HepG2 (cell line): ENCODE measurements around the gene EPB41L2. TPM values are rescaled to one million over a fixed set of nuclear protein-coding genes. Genes with fewer than 3 reads are reported as not detected.

Source experiments
- ATAC-seq: fragments of 200-7000 bp; cut with Tn5 transposase; 3 replicates; pipeline ENCODE4 v1.9.1; 2020; ENCODE audit warnings: mild to moderate bottlenecking, moderate library complexity
- BruUV-seq: library from RNA; stranded (reverse); fragments of 400-500 nt; replicated peaks from 2 replicates; lab custom pipeline; 2021; lab: Mats Ljungman, UMichigan
- CTCF ChIA-PET: fragments of 300-600 bp; formaldehyde crosslinking; extraction: SDS; loops from one replicate; lab custom pipeline; 2021; ENCODE audit warnings: low total read pairs, inconsistent platforms, low intra/inter-chr PET ratio; lab: Yijun Ruan, JAX
- POLR2A ChIA-PET: fragments of 350-600 bp; sonication (Branson Sonifier 250); formaldehyde crosslinking; loops from one replicate; lab custom pipeline; 2020; ENCODE audit warnings: antibody characterized with exemption, inconsistent platforms; lab: Yijun Ruan, JAX
- DNase-seq: peaks from one replicate; pipeline ENCODE4 v3.0.0-alpha.2; 2015; ENCODE audit warnings: low spot score
- FAIRE-seq: peaks from 3 replicates; lab custom pipeline; 2011; peaks lifted over from hg19 to GRCh38; lab: Jason Lieb, UNC
- H2AFZ ChIP-seq: one replicate; pipeline ENCODE4 v1.6.1; 2011; ENCODE audit warnings: low read length, inconsistent platforms
- H3K27ac ChIP-seq: fragments of 300-600 bp; 3 replicates; pipeline ENCODE4 v1.8.0; 2011; ENCODE audit warnings: mixed run types, mild to moderate bottlenecking, mixed read lengths, low read length, inconsistent platforms; ENCODE audit not compliant: insufficient read depth; ENCODE audit errors: extremely low read length
- H3K27me3 ChIP-seq, 2 experiments: fragments of 200-600 bp in 1 of 2; 2 replicates in 1 of 2; 3 replicates in 1 of 2; pipeline versions ENCODE4 v1.6.0 to v1.8.0; 2011; ENCODE audit warnings: low read length in 2 of 2, mild to moderate bottlenecking in 2 of 2, moderate library complexity in 2 of 2, inconsistent platforms in 1 of 2; ENCODE audit not compliant: insufficient read depth in 2 of 2, control insufficient read depth in 1 of 2
- H3K36me3 ChIP-seq, 2 experiments: fragments of 200-600 bp in 1 of 2; replicated peaks in 1 of 2; 2 replicates in 1 of 2; 3 replicates in 1 of 2; pipeline versions ENCODE4 v1.5.1 to v1.8.0; 2011; ENCODE audit warnings: low read length in 2 of 2, inconsistent platforms in 1 of 2; ENCODE audit not compliant: insufficient read depth in 2 of 2, control insufficient read depth in 1 of 2
- H3K4me1 ChIP-seq: 2 replicates; pipeline ENCODE4 v1.5.1; 2012; ENCODE audit warnings: low read length, inconsistent platforms; ENCODE audit not compliant: insufficient read depth
- H3K4me2 ChIP-seq: 2 replicates; pipeline ENCODE4 v1.6.0; 2011; ENCODE audit warnings: low read depth, low read length, inconsistent platforms
- H3K4me3 ChIP-seq, 3 experiments: fragments of 200-600 bp in 1 of 3; sonication (generic), shearing (Covaris generic) in 1 of 3; replicated peaks in 1 of 3; 2 replicates each; pipeline ENCODE4 v1.5.1; 2011 to 2016; ENCODE audit warnings: low read length in 3 of 3, inconsistent platforms in 2 of 3, low read depth in 2 of 3, mild to moderate bottlenecking in 2 of 3, control low read depth in 1 of 3, mixed read lengths in 1 of 3; ENCODE audit not compliant: insufficient read depth in 1 of 3
- H3K79me2 ChIP-seq: one replicate; pipeline ENCODE4 v1.6.1; 2011; ENCODE audit warnings: low read length, inconsistent platforms; ENCODE audit not compliant: insufficient read depth
- H3K9ac ChIP-seq: 2 replicates; pipeline ENCODE4 v1.6.0; 2011; ENCODE audit warnings: mild to moderate bottlenecking, low read depth, low read length, inconsistent platforms; ENCODE audit not compliant: insufficient read depth
- H3K9me3 ChIP-seq: 2 replicates; pipeline ENCODE4 v1.5.1; 2012; ENCODE audit warnings: mild to moderate bottlenecking, low read length
- H4K20me1 ChIP-seq: 2 replicates; pipeline ENCODE4 v1.6.0; 2011; ENCODE audit warnings: inconsistent platforms, mild to moderate bottlenecking, low read length, moderate library complexity; ENCODE audit not compliant: insufficient read depth
- CAMTA2 ChIP-seq: sonication (generic); formaldehyde crosslinking; IDR thresholded peaks from 2 replicates; pipeline ENCODE4 v1.4.0; 2020; ENCODE audit warnings: mild to moderate bottlenecking, missing genetic modification reagents, borderline replicate concordance
- HDAC2 ChIP-seq: sonication (generic); formaldehyde crosslinking; IDR thresholded peaks from 2 replicates; pipeline ENCODE4 v1.4.0; 2020; ENCODE audit warnings: missing genetic modification reagents
- HINFP ChIP-seq: sonication (generic); formaldehyde crosslinking; IDR thresholded peaks from 2 replicates; pipeline ENCODE4 v1.4.0; 2020; ENCODE audit warnings: low read depth, mild to moderate bottlenecking, missing genetic modification reagents
- IKZF1 ChIP-seq: fragments of 450-650 bp; IDR thresholded peaks from 2 replicates; pipeline ENCODE4 v1.7.1; 2016
- KLF6 ChIP-seq: IDR thresholded peaks from 2 replicates; pipeline ENCODE4 v1.8.0; 2016; ENCODE audit warnings: missing biosample characterization, missing genetic modification reagents
- KMT2B ChIP-seq: IDR thresholded peaks from 2 replicates; pipeline ENCODE4 v1.6.1; 2016; ENCODE audit warnings: missing genetic modification reagents, missing compliant biosample characterization
- NR2C2 ChIP-seq: sonication (generic); formaldehyde crosslinking; IDR thresholded peaks from 2 replicates; pipeline ENCODE4 v1.4.0; 2020; ENCODE audit warnings: missing genetic modification reagents, mild to moderate bottlenecking, moderate library complexity, borderline replicate concordance
- RAD21 ChIP-seq: fragments of 450-650 bp; formaldehyde crosslinking; IDR thresholded peaks from 2 replicates; pipeline ENCODE4 v1.5.0; 2020; ENCODE audit warnings: mild to moderate bottlenecking
- THAP9 ChIP-seq: sonication (generic); formaldehyde crosslinking; IDR thresholded peaks from 2 replicates; pipeline ENCODE4; 2020; ENCODE audit warnings: missing genetic modification reagents, mild to moderate bottlenecking, borderline replicate concordance
- ZBTB38 ChIP-seq: sonication (generic); formaldehyde crosslinking; IDR thresholded peaks from 2 replicates; pipeline ENCODE4 v1.5.1; 2020; ENCODE audit warnings: mild to moderate bottlenecking, missing genetic modification reagents
- ZBTB49 ChIP-seq: sonication (generic); formaldehyde crosslinking; IDR thresholded peaks from 2 replicates; pipeline ENCODE4 v1.4.0; 2020; ENCODE audit warnings: missing genetic modification reagents, borderline replicate concordance
- ZFP91 ChIP-seq: sonication (generic); formaldehyde crosslinking; IDR thresholded peaks from 2 replicates; pipeline ENCODE4 v1.9.0; 2022; ENCODE audit warnings: missing genetic modification reagents, mild to moderate bottlenecking, borderline replicate concordance
- ZNF225 ChIP-seq: sonication (generic); formaldehyde crosslinking; IDR thresholded peaks from 2 replicates; pipeline ENCODE4 v1.4.0; 2020; ENCODE audit warnings: mild to moderate bottlenecking, missing genetic modification reagents
- ZNF235 ChIP-seq: sonication (generic); formaldehyde crosslinking; IDR thresholded peaks from 2 replicates; pipeline ENCODE4 v1.8.1; 2023; ENCODE audit warnings: mild to moderate bottlenecking, missing genetic modification reagents, borderline replicate concordance
- ZNF773 ChIP-seq: sonication (generic); formaldehyde crosslinking; IDR thresholded peaks from 2 replicates; pipeline ENCODE4 v1.4.0; 2020; ENCODE audit warnings: missing genetic modification reagents, borderline replicate concordance
- ZNF816 ChIP-seq: sonication (generic); formaldehyde crosslinking; IDR thresholded peaks from 2 replicates; pipeline ENCODE4 v1.8.0; 2022; ENCODE audit warnings: missing genetic modification reagents, mild to moderate bottlenecking, borderline replicate concordance
- ZNF850 ChIP-seq: sonication (generic); formaldehyde crosslinking; conservative IDR thresholded peaks from 2 replicates; pipeline ENCODE4 v1.9.0; 2021; ENCODE audit warnings: mild to moderate bottlenecking, missing genetic modification reagents
- ZZZ3 ChIP-seq: sonication (generic); formaldehyde crosslinking; IDR thresholded peaks from 2 replicates; pipeline ENCODE4 v1.4.0; 2020; ENCODE audit warnings: missing genetic modification reagents, mild to moderate bottlenecking, borderline replicate concordance
- WGBS: methylation state at CpG from one replicate; pipeline ENCODE4 v1.1.6; 2017; ENCODE audit warnings: low lambda C conversion rate; 5-methylcytosine and 5-hydroxymethylcytosine counted together
- in situ Hi-C: cut with HindIII; loops from 2 replicates; pipeline ENCODE4 v1.10.0; 2017; ENCODE audit warnings: low pct_unique_long_range_greater_than_20kb; ENCODE audit not compliant: extremely low pct_ligation_motif_present
- intact Hi-C: fragments of 100-400 bp; cut with micrococcal nuclease; formaldehyde crosslinking; loops from one replicate; pipeline ENCODE4 v1.10.0; 2022; ENCODE audit not compliant: unreplicated experiment
- polyA plus RNA-seq, 8 experiments: library from polyadenylated mRNA; depleted of rRNA in 3 of 8; stranded (reverse) in 7 of 8; unstranded in 1 of 8; fragments of >200 nt; fragmentation: Illumina TruSeq in 4 of 8; extraction: Trizol in 4 of 8; gene quantifications; 2 replicates each; pipeline versions ENCODE4 v1.2.1 to v1.2.3, GENCODE V29; 2011 to 2016; ENCODE audit warnings: low read depth in 4 of 8, missing spikeins in 1 of 8, mixed read lengths in 1 of 8; ENCODE audit not compliant: insufficient read depth in 1 of 8
- total RNA-seq, 5 experiments: library from RNA; depleted of rRNA; stranded (reverse); fragments of >200 nt; fragmentation: Illumina TruSeq; extraction: Trizol; gene quantifications; 2 replicates each; pipeline ENCODE4 v1.2.3, GENCODE V29; 2016; ENCODE audit warnings: low read depth in 1 of 5

The EPB41L2 gene
- total and polyA plus RNA-seq, 2 of the 13 experiments (the other 11 are each of a cell fraction or from before 2014, with no cell fraction given): 41.7 to 56.4 TPM

- H3K4me3 ChIP-seq: no peak overlapping the region
- H2AFZ ChIP-seq: no peak overlapping the region
- H3K27ac ChIP-seq: no peak overlapping the region
- H3K79me2 ChIP-seq: peaks cover 90% of the 10 kb centered on the region
- no peak for FAIRE-seq
- no peaks in the 10 kb centered on the region for H3K27me3 ChIP-seq
- no peak overlapping the region for H3K9ac ChIP-seq
- ChIA-PET CTCF (no interaction called here), POLR2A (interaction anchor here (1.4 kb wide), 1 partner anchor 93 kb away, joined by 3 read pairs; no protein-coding TSS in a partner anchor)
- WGBS: 100% methylated on average over 1 of the region's 1 CpG
- no peak for DNase-seq
- in situ Hi-C loops: no loop called here
- H3K4me1 ChIP-seq: peaks cover 34% of the 10 kb centered on the region
- H3K4me2 ChIP-seq: no peak overlapping the region
- intact Hi-C loops: no loop called here
- BruUV-seq: no TSS peak
- peaks cover 0 to 2% of the 10 kb centered on the region in 2 experiments; a peak in 1 of 5 replicates for H3K36me3 ChIP-seq
- no peaks in the 10 kb centered on the region for H3K9me3 ChIP-seq
- TF ChIP-seq ZNF773 (CRISPR knock-in tag): no peak
- TF ChIP-seq ZFP91 (CRISPR knock-in tag): no peak
- no peak for TF ChIP-seq HDAC2 (CRISPR knock-in tag)
- no peak for TF ChIP-seq ZNF816 (CRISPR knock-in tag)
- TF ChIP-seq KLF6 (CRISPR knock-in tag): no peak
- no peak for TF ChIP-seq ZBTB49
- no peak for TF ChIP-seq RAD21 (CRISPR knock-in tag)
- no peak for TF ChIP-seq ZZZ3 (CRISPR knock-in tag)
- no peak for TF ChIP-seq KMT2B
- no peak for TF ChIP-seq THAP9 (CRISPR knock-in tag)
- no peak for TF ChIP-seq HINFP
- no peak for TF ChIP-seq ZNF850 (CRISPR knock-in tag)
- TF ChIP-seq ZBTB38 (CRISPR knock-in tag): no peak
- no peak for TF ChIP-seq ZNF225 (CRISPR knock-in tag)
- no peak for TF ChIP-seq CAMTA2 (CRISPR knock-in tag)
- TF ChIP-seq IKZF1: no peak
- no peak for TF ChIP-seq ZNF235 (CRISPR knock-in tag)
- TF ChIP-seq NR2C2 (CRISPR knock-in tag): no peak
- ATAC-seq: no peak
- no peaks in the 10 kb centered on the region for H4K20me1 ChIP-seq
These were observed 36.8 kb downstream of the EPB41L2 start for GRCh38 chr6:131026243-131026642.
